AG09319 (cell line): ENCODE measurements around the gene CNNM1.
A peak's percentile ranks its signal among the peaks of the same experiment; 100 is the strongest.

Source experiments
- DNase-seq: peaks from one replicate; pipeline ENCODE4 v3.0.0-alpha.2; 2010; ENCODE audit warnings: low read depth; ENCODE audit errors: extremely low read depth
- CTCF ChIP-seq: IDR thresholded peaks from 2 replicates; pipeline ENCODE4 v1.5.1; 2011; ENCODE audit warnings: low read depth, mild to moderate bottlenecking, inconsistent platforms, low read length, moderate library complexity

CNNM1 gene

GRCh38 chr10:99430116-99430450 is 100.9 kb downstream of the CNNM1 start:
- peak; percentile 2 for DNase-seq
- TF ChIP-seq CTCF, result no peak; the same call in 1 of the 2 replicates

- no peak for TF ChIP-seq CTCF
- DNase-seq, result peak; percentile 96
Measured at GRCh38 chr10:99430451-99431189, 101.5 kb downstream of the CNNM1 start, which contains the start of gene GOT1. Gene GOT1, minus strand, starts transcription at chr10:99430624. Its CDS starts 59 bp downstream, at chr10:99430565.

- DNase-seq, result peak; percentile 11
- TF ChIP-seq CTCF, result no peak
Measured at GRCh38 chr10:99431190-99431760, 102.1 kb downstream of the CNNM1 start.

- DNase-seq, result no peak
- no peak for TF ChIP-seq CTCF
Measured at GRCh38 chr10:99432047-99432446, 102.9 kb downstream of the CNNM1 start.

- no peak for DNase-seq
- TF ChIP-seq CTCF, result no peak
Measured at GRCh38 chr10:99432881-99433280, 103.7 kb downstream of the CNNM1 start.

- TF ChIP-seq CTCF, result no peak
- DNase-seq, result no peak
Measured at GRCh38 chr10:99433378-99434020, 104.3 kb downstream of the CNNM1 start.
